ENCODE data around the gene SLC17A1.

Gene SLC17A1

DNA sequence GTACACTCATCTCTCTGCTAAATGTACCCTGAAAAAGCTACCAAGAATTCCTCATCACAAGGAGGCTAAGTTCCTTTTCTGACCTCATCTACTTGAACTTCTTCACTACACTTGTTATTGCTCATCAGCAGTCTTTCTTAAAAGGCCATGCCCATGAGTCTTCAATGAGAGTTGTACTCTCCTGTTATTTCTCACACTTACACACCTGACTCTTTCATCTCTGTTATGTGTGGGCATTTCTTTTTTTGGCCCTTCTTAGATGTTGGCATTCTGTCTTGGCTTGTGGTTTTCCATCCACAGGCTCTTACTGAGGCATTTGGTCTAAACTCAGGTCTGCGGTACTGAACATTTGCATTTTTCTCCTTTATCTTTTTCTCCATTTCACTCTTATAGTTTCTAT, 10.7 kb upstream of the SLC17A1 start:
- Histone ChIP-seq H3K4me3 (ENCODE audit: insufficient read depth, low read length, poor library complexity, severe bottlenecking) (no peak overlapping the region), H3F3A (ENCODE audit: insufficient read depth) (no peaks in the 10 kb centered on the region), H3K4me2 (ENCODE audit: low read depth, low read length, poor library complexity, severe bottlenecking) (no peak overlapping the region), H3K27ac (ENCODE audit: low read depth, low read length) (no peak overlapping the region), H3K9ac (ENCODE audit: low read length) (no peak overlapping the region), H3K36me3 (ENCODE audit: low read length) (no peaks in the 10 kb centered on the region), H3K9me3 (ENCODE audit: insufficient read depth, low read length) (no peaks in the 10 kb centered on the region), H4K20me1 (ENCODE audit: low read depth, low read length) (no peaks in the 10 kb centered on the region), H3K27me3 (ENCODE audit: low read length) (0 out of 2 replicates have a peak, but pooled peaks cover 4% of the 10 kb centered on the region), H3K79me2 (ENCODE audit: insufficient read depth, low read length) (no peaks in the 10 kb centered on the region), H2AFZ (ENCODE audit: low read depth, low read length, severe bottlenecking) (no peak overlapping the region), H3K9me2 (replicated peaks; ENCODE audit: insufficient read depth, low read length) (no peaks in the 10 kb centered on the region)
- TF ChIP-seq EZH2phosphoT487 (conservative IDR thresholded peaks at IDR 0.05; ENCODE audit: low read length) = no peak
- TF ChIP-seq, protein P1, sequence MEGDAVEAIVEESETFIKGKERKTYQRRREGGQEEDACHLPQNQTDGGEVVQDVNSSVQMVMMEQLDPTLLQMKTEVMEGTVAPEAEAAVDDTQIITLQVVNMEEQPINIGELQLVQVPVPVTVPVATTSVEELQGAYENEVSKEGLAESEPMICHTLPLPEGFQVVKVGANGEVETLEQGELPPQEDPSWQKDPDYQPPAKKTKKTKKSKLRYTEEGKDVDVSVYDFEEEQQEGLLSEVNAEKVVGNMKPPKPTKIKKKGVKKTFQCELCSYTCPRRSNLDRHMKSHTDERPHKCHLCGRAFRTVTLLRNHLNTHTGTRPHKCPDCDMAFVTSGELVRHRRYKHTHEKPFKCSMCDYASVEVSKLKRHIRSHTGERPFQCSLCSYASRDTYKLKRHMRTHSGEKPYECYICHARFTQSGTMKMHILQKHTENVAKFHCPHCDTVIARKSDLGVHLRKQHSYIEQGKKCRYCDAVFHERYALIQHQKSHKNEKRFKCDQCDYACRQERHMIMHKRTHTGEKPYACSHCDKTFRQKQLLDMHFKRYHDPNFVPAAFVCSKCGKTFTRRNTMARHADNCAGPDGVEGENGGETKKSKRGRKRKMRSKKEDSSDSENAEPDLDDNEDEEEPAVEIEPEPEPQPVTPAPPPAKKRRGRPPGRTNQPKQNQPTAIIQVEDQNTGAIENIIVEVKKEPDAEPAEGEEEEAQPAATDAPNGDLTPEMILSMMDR (IDR thresholded peaks at IDR 0.05; ENCODE audit: insufficient read depth, low read length, poor library complexity, severe bottlenecking) = no peak

DNA sequence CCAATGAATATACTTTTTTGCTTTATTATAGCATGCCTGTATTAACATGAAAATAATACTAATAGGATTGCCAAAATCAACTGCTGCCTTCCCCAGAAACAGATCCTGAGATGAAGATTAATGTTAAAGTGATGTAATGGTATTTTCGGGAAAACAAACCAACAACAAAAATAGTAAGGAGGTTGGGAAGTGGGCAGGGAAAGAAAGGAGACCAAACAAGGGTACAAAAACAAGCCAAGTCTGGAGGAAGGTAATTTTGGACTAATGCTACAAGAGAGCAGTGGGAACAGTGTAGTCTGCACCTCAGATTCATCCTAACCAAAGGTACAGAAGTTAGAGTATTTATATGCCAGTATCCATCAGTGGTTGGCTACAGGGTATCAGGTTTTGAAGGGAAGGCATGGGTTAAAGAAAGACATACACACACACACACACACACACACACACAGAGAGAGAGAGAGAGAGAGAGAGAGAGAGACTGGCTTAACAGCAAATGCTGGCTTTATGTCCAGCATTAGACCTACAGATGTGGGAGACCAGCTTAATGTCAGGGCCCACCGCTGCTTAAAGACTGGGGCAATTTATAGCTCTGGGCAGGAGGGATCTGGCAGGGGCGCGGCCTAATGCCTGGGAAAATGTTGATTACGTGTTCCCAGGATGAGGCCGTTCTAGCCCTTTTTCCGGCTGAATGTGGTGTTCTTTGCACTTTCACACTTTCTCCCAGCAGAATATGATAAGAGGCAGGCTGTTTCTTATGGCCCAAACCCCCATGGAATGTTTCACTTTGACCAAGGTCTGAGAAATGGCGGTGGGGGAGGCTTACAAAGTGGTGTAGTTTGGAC, 3.8 kb upstream of the SLC17A1 start:
- Histone ChIP-seq H2AFZ (ENCODE audit: low read depth, low read length, severe bottlenecking) (no peak overlapping the region), H3F3A (ENCODE audit: insufficient read depth) (no peaks in the 10 kb centered on the region), H3K4me2 (ENCODE audit: low read depth, low read length, poor library complexity, severe bottlenecking) (no peak overlapping the region), H3K4me3 (ENCODE audit: insufficient read depth, low read length, poor library complexity, severe bottlenecking) (no peak overlapping the region), H3K36me3 (ENCODE audit: low read length) (no peaks in the 10 kb centered on the region), H3K9ac (ENCODE audit: low read length) (no peak overlapping the region), H3K9me2 (replicated peaks; ENCODE audit: insufficient read depth, low read length) (no peaks in the 10 kb centered on the region), H3K79me2 (ENCODE audit: insufficient read depth, low read length) (no peaks in the 10 kb centered on the region), H4K20me1 (ENCODE audit: low read depth, low read length) (no peaks in the 10 kb centered on the region), H3K9me3 (ENCODE audit: insufficient read depth, low read length) (no peaks in the 10 kb centered on the region), H3K27me3 (ENCODE audit: low read length) (0 out of 2 replicates have a peak, but pooled peaks cover 4% of the 10 kb centered on the region), H3K27ac (ENCODE audit: low read depth, low read length) (no peak overlapping the region)
- TF ChIP-seq, protein P1 (IDR thresholded peaks at IDR 0.05; ENCODE audit: insufficient read depth, low read length, poor library complexity, severe bottlenecking) = no peak
- TF ChIP-seq EZH2phosphoT487 (conservative IDR thresholded peaks at IDR 0.05; ENCODE audit: low read length) = no peak

DNA sequence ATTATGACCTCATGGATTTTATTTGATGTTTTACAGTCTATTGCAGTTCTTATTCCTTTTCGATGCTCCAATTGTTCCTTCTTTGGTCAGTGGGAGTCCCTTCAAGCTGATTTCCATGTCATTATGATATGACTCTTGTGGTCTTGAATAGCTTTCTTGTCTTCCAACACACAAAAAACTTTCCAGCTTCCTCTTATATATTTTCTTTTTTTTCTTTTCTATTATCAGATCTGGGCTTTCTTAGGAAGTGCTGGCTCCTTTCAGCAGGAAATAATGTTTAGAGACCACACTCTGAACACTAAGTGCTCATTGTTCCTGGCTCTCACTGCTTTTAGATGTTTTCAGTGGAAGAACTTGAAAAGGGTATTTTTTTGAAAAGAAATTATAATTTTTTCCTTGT, 3.1 kb upstream of the SLC17A1 start:
- H3K4me3 ChIP-seq (ENCODE audit: insufficient read depth, low read length, poor library complexity, severe bottlenecking) = no peak overlapping the region
- H3K27me3 ChIP-seq (ENCODE audit: low read length) = 0 out of 2 replicates have a peak, but pooled peaks cover 4% of the 10 kb centered on the region
- H2AFZ ChIP-seq (ENCODE audit: low read depth, low read length, severe bottlenecking) = no peak overlapping the region
- no peaks in the 10 kb centered on the region for H3K36me3 ChIP-seq (ENCODE audit: low read length)
- H3F3A ChIP-seq (ENCODE audit: insufficient read depth) = no peaks in the 10 kb centered on the region
- H3K9me3 ChIP-seq (ENCODE audit: insufficient read depth, low read length) = no peaks in the 10 kb centered on the region
- H3K4me2 ChIP-seq (ENCODE audit: low read depth, low read length, poor library complexity, severe bottlenecking) = no peak overlapping the region
- H4K20me1 ChIP-seq (ENCODE audit: low read depth, low read length) = no peaks in the 10 kb centered on the region
- no peaks in the 10 kb centered on the region for H3K79me2 ChIP-seq (ENCODE audit: insufficient read depth, low read length)
- H3K27ac ChIP-seq (ENCODE audit: low read depth, low read length) = no peak overlapping the region
- TF ChIP-seq EZH2phosphoT487 (conservative IDR thresholded peaks at IDR 0.05; ENCODE audit: low read length) = no peak
- TF ChIP-seq, protein P1 (IDR thresholded peaks at IDR 0.05; ENCODE audit: insufficient read depth, low read length, poor library complexity, severe bottlenecking) = no peak
- no peaks in the 10 kb centered on the region for H3K9me2 ChIP-seq (replicated peaks; ENCODE audit: insufficient read depth, low read length)
- H3K9ac ChIP-seq (ENCODE audit: low read length) = no peak overlapping the region
